GM12892 (cell line): ENCODE measurements around the gene EIF3B.

Experiments used
- POLR2A ChIP-seq: IDR thresholded peaks from 2 replicates; pipeline ENCODE4 v1.6.1; 2011; ENCODE audit warnings: low read depth, low read length, control low read depth
- POLR2AphosphoS5 ChIP-seq: IDR thresholded peaks from 2 replicates; pipeline ENCODE4 v1.6.1; 2011; ENCODE audit warnings: low read depth, low read length, control low read depth
- TAF1 ChIP-seq: IDR thresholded peaks from 2 replicates; pipeline ENCODE4 v1.6.1; 2011; ENCODE audit warnings: low read depth, mild to moderate bottlenecking, control low read depth, low read length, borderline replicate concordance

DNA sequence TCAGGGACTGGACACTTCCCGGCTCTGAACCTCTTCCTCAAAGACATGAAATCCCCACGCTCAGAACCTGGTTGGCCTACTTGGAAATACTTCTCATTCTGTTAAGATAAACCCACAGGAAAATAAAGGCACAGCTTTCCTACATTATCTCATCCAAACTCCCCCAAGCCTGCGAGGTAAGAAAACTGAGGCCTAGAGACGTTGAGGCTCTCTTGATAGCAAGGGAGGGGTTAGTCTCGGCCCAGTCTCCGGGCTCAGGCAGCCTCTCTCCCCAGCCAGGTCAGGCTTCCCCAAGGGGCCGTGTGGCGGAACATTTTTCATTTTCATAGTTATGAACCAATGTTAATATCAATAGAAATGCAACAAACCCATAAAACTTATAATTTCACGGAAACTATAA is 4.6 kb upstream of the EIF3B start:
- no peak for TF ChIP-seq TAF1
- no peak for TF ChIP-seq POLR2AphosphoS5
- TF ChIP-seq POLR2A = no peak
